SK-N-SH (cell line): ENCODE results near the gene ATXN7L3. TPM values are rescaled to one million over a fixed set of nuclear protein-coding genes. Genes with fewer than 3 reads are reported as not detected.

Experiments used
- CTCF ChIA-PET: fragments of 300-600, 350-600 bp; formaldehyde crosslinking; extraction: SDS; loops from one replicate; lab custom pipeline; 2021; lab: Yijun Ruan, JAX
- POLR2A ChIA-PET: fragments of 350-600 bp; sonication (Branson Sonifier 250); formaldehyde crosslinking; extraction: SDS; loops from one replicate; lab custom pipeline; 2020; ENCODE audit warnings: antibody characterized with exemption, inconsistent platforms; lab: Yijun Ruan, JAX
- DNase-seq: peaks from one replicate; pipeline ENCODE4 v3.0.0; 2012
- H2AFZ ChIP-seq: fragments of 200-600 bp; sonication (generic); 2 replicates; pipeline ENCODE4 v1.8.1; 2016; ENCODE audit warnings: antibody characterized with exemption, mild to moderate bottlenecking, low read depth
- H3F3A ChIP-seq: fragments of 200-600 bp; sonication (generic); replicated peaks from 2 replicates; pipeline ENCODE3; 2016; ENCODE audit warnings: antibody characterized with exemption, mild to moderate bottlenecking; ENCODE audit not compliant: insufficient read depth
- H3K27ac ChIP-seq, 2 experiments: fragments of 200-500 bp in 1 of 2; fragments of 200-600 bp in 1 of 2; sonication (Bioruptor generic) in 1 of 2; sonication (generic), shearing (Covaris generic) in 1 of 2; 2 replicates each; pipeline versions ENCODE4 v1.5.1 to v1.6.1; 2014 to 2016; ENCODE audit warnings: low read depth in 2 of 2, inconsistent platforms in 1 of 2, low read length in 1 of 2, mild to moderate bottlenecking in 1 of 2, mixed read lengths in 1 of 2
- H3K27me3 ChIP-seq: fragments of 200-600 bp; sonication (generic), shearing (Covaris generic); 2 replicates; pipeline ENCODE4 v1.6.1; 2016; ENCODE audit warnings: mixed run types; ENCODE audit not compliant: insufficient read depth
- H3K36me3 ChIP-seq, 2 experiments: fragments of 200-500 bp in 1 of 2; fragments of 200-600 bp in 1 of 2; sonication (Bioruptor generic) in 1 of 2; sonication (generic) in 1 of 2; replicated peaks in 1 of 2; 2 replicates each; pipeline versions ENCODE3 to v1.5.1; 2014 to 2016; ENCODE audit warnings: low read length in 1 of 2, mild to moderate bottlenecking in 1 of 2; ENCODE audit not compliant: insufficient read depth in 2 of 2, control insufficient read depth in 1 of 2
- H3K4me1 ChIP-seq, 2 experiments: fragments of 200-500 bp in 1 of 2; fragments of 200-600 bp in 1 of 2; sonication (Bioruptor generic) in 1 of 2; sonication (generic), shearing (Covaris generic) in 1 of 2; 2 replicates each; pipeline versions ENCODE4 v1.5.1 to v1.6.1; 2014 to 2016; ENCODE audit warnings: low read depth in 1 of 2, low read length in 1 of 2, mixed run types in 1 of 2; ENCODE audit not compliant: insufficient read depth in 2 of 2, control insufficient read depth in 1 of 2
- H3K4me2 ChIP-seq: fragments of 200-600 bp; sonication (generic), shearing (Covaris generic); 2 replicates; pipeline ENCODE4 v1.6.1; 2017; ENCODE audit warnings: mixed run types
- H3K4me3 ChIP-seq, 2 experiments: fragments of 200-500 bp in 1 of 2; fragments of 200-600 bp in 1 of 2; sonication (Bioruptor generic) in 1 of 2; sonication (generic), shearing (Covaris generic) in 1 of 2; 2 replicates each; pipeline versions ENCODE4 v1.5.1 to v1.8.1; 2014 to 2016; ENCODE audit warnings: low read depth in 2 of 2, inconsistent platforms in 1 of 2, low read length in 1 of 2, mild to moderate bottlenecking in 1 of 2, mixed read lengths in 1 of 2, moderate library complexity in 1 of 2
- H3K79me2 ChIP-seq: fragments of 200-600 bp; sonication (generic); 2 replicates; pipeline ENCODE4 v1.8.1; 2017; ENCODE audit warnings: mild to moderate bottlenecking; ENCODE audit not compliant: insufficient read depth
- H3K9ac ChIP-seq: fragments of 200-600 bp; sonication (generic); 2 replicates; pipeline ENCODE4 v1.6.1; 2017; ENCODE audit warnings: mixed run types
- H3K9me2 ChIP-seq: fragments of 200-600 bp; sonication (generic); 2 replicates; pipeline ENCODE4 v1.6.1; 2017; ENCODE audit warnings: mixed run types
- H3K9me3 ChIP-seq: fragments of 200-600 bp; sonication (generic); 2 replicates; pipeline ENCODE4 v1.6.1; 2017; ENCODE audit warnings: mixed run types, mild to moderate bottlenecking, moderate library complexity
- H4K20me1 ChIP-seq: fragments of 200-600 bp; sonication (generic); 2 replicates; pipeline ENCODE4 v1.6.1; 2017; ENCODE audit warnings: mild to moderate bottlenecking, mixed run types; ENCODE audit not compliant: insufficient read depth
- CHD2 ChIP-seq: fragments of 150-350 bp; IDR thresholded peaks from 2 replicates; pipeline ENCODE4 v1.6.1; 2018; ENCODE audit warnings: low read length; ENCODE audit not compliant: partially characterized antibody
- FOSL2 ChIP-seq: IDR thresholded peaks from 2 replicates; pipeline ENCODE4 v1.4.0; 2012; ENCODE audit warnings: low read depth, mild to moderate bottlenecking, moderate library complexity, borderline replicate concordance
- FOXM1 ChIP-seq: IDR thresholded peaks from 2 replicates; pipeline ENCODE4 v1.4.0; 2012; ENCODE audit warnings: low read depth, mild to moderate bottlenecking
- GABPA ChIP-seq: IDR thresholded peaks from 2 replicates; pipeline ENCODE4 v1.4.0; 2012; ENCODE audit warnings: low read depth, mild to moderate bottlenecking
- GATA2 ChIP-seq: sonication (generic); formaldehyde crosslinking; IDR thresholded peaks from 2 replicates; pipeline ENCODE4 v1.5.0; 2020; ENCODE audit warnings: mild to moderate bottlenecking, missing genetic modification reagents
- MEF2A ChIP-seq: IDR thresholded peaks from 2 replicates; pipeline ENCODE4 v1.4.0; 2012; ENCODE audit warnings: low read depth, borderline replicate concordance
- MXI1 ChIP-seq: IDR thresholded peaks from 2 replicates; pipeline ENCODE4 v1.6.1; 2012; ENCODE audit warnings: mild to moderate bottlenecking, low read depth, low read length, improper control_type of control experiment
- NRF1 ChIP-seq: IDR thresholded peaks from 2 replicates; pipeline ENCODE4 v1.6.1; 2012; ENCODE audit warnings: low read depth, mild to moderate bottlenecking, low read length
- POLR2AphosphoS5 ChIP-seq: IDR thresholded peaks from 2 replicates; pipeline ENCODE4 v1.6.1; 2012; ENCODE audit warnings: low read depth, low read length
- REST ChIP-seq: IDR thresholded peaks from 2 replicates; pipeline ENCODE4 v1.6.1; 2012; ENCODE audit warnings: mild to moderate bottlenecking, low read depth, low read length, moderate library complexity
- RFX5 ChIP-seq: IDR thresholded peaks from 2 replicates; pipeline ENCODE4 v1.6.1; 2012; ENCODE audit warnings: mild to moderate bottlenecking, improper control_type of control experiment, low read length
- SIN3A ChIP-seq: IDR thresholded peaks from 2 replicates; pipeline ENCODE4 v1.6.1; 2012; ENCODE audit warnings: low read depth, mild to moderate bottlenecking, low read length, moderate library complexity, borderline replicate concordance
- TAF1 ChIP-seq: IDR thresholded peaks from 2 replicates; pipeline ENCODE4 v1.6.1; 2012; ENCODE audit warnings: low read depth, mild to moderate bottlenecking, low read length, moderate library complexity, borderline replicate concordance
- TCF12 ChIP-seq: IDR thresholded peaks from 2 replicates; pipeline ENCODE4 v1.4.0; 2012
- TEAD4 ChIP-seq: IDR thresholded peaks from 2 replicates; pipeline ENCODE4 v1.4.0; 2012; ENCODE audit warnings: mild to moderate bottlenecking, borderline replicate concordance; ENCODE audit not compliant: insufficient read depth
- YY1 ChIP-seq: IDR thresholded peaks from 2 replicates; pipeline ENCODE4 v1.4.0; 2012; ENCODE audit warnings: low read depth, mild to moderate bottlenecking
- WGBS: methylation state at CpG from one replicate; pipeline ENCODE4 v1.1.6; 2017; ENCODE audit warnings: low lambda C conversion rate; 5-methylcytosine and 5-hydroxymethylcytosine counted together
- polyA plus RNA-seq, 3 experiments: library from polyadenylated mRNA; depleted of rRNA; stranded (reverse); fragments of >200 nt; gene quantifications; 2 replicates each; pipeline ENCODE4 v1.2.3, GENCODE V29; 2012
- TF ChIP-seq, protein P1 (sequence below): fragments of 200-600 bp; sonication (generic); IDR thresholded peaks from 2 replicates; pipeline ENCODE4 v1.6.1; 2017; ENCODE audit warnings: antibody characterized with exemption, mild to moderate bottlenecking, moderate library complexity

ATXN7L3 gene
- polyA plus RNA-seq, 1 of the 3 experiments (the other 2 are of a cell fraction), result 47.7 TPM

GRCh38 chr17:44200478-44201155, 933 bp upstream of the ATXN7L3 start:
- peak overlapping the region; percentile 72 to 79 for H3K4me3 ChIP-seq
- TF ChIP-seq SIN3A, result no peak
- no peak for TF ChIP-seq GABPA
- TF ChIP-seq MXI1, result 0 out of 2 replicates have a peak, but pooled peaks have one; percentile 26
- TF ChIP-seq TAF1, result no peak
- TF ChIP-seq, protein P1, sequence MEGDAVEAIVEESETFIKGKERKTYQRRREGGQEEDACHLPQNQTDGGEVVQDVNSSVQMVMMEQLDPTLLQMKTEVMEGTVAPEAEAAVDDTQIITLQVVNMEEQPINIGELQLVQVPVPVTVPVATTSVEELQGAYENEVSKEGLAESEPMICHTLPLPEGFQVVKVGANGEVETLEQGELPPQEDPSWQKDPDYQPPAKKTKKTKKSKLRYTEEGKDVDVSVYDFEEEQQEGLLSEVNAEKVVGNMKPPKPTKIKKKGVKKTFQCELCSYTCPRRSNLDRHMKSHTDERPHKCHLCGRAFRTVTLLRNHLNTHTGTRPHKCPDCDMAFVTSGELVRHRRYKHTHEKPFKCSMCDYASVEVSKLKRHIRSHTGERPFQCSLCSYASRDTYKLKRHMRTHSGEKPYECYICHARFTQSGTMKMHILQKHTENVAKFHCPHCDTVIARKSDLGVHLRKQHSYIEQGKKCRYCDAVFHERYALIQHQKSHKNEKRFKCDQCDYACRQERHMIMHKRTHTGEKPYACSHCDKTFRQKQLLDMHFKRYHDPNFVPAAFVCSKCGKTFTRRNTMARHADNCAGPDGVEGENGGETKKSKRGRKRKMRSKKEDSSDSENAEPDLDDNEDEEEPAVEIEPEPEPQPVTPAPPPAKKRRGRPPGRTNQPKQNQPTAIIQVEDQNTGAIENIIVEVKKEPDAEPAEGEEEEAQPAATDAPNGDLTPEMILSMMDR, result no peak
- no peak for TF ChIP-seq TCF12
- no peak for TF ChIP-seq FOSL2
- TF ChIP-seq FOXM1, result no peak
- no peak for TF ChIP-seq TEAD4
- TF ChIP-seq REST, result no peak
- 0 out of 2 replicates have a peak, but pooled peaks have one; percentile 1 for TF ChIP-seq POLR2AphosphoS5
- TF ChIP-seq GATA2 (CRISPR knock-in tag), result no peak
- no peak for TF ChIP-seq YY1
- no peak for TF ChIP-seq CHD2
- TF ChIP-seq NRF1, result no peak
- no peak for TF ChIP-seq MEF2A
- no peak for TF ChIP-seq RFX5
- TF ChIP-seq, all 33 proteins: peak for 2
- ChIA-PET POLR2A (interaction anchor here (0.6 to 1.1 kb wide), 3 partner anchors 14 to 254 kb away, joined by 3 to 8 read pairs (median 3); partner anchors contain the start of genes TMUB2 and UBTF), CTCF (interaction anchor here (0.5 to 6.6 kb wide), 5 partner anchors 10 to 145 kb away, joined by 3 to 61 read pairs (median 12); partner anchors contain the start of genes GRN and UBTF)
- peaks cover 15 to 20% of the 10 kb centered on the region in 2 experiments for H3K36me3 ChIP-seq
- H3K9ac ChIP-seq, result peak overlapping the region; percentile 93
- peaks cover 34% of the 10 kb centered on the region for H3K79me2 ChIP-seq
- DNase-seq, result no peak
- WGBS, result 16% methylated on average over 28 of the region's 36 CpGs
- H3K9me2 ChIP-seq, result no peaks in the 10 kb centered on the region
- H3K27me3 ChIP-seq, result no peaks in the 10 kb centered on the region
- no peaks in the 10 kb centered on the region for H3K9me3 ChIP-seq
- peaks cover 16 to 30% of the 10 kb centered on the region in 2 experiments for H3K4me1 ChIP-seq
- no peaks in the 10 kb centered on the region for H4K20me1 ChIP-seq
- H3F3A ChIP-seq, result peaks cover 17% of the 10 kb centered on the region
- H3K27ac ChIP-seq, result peak overlapping the region; percentile 85 to 95
- H2AFZ ChIP-seq, result peak overlapping the region; percentile 82
- peak overlapping the region; percentile 95 for H3K4me2 ChIP-seq
